GM23338 (cell line): ENCODE results near the gene TBC1D17. TPM values are rescaled to one million over a fixed set of nuclear protein-coding genes. Genes with fewer than 3 reads are reported as not detected.

Source experiments
- ATAC-seq: fragments of 200-7000 bp; cut with Tn5 transposase; 3 replicates; pipeline ENCODE4 v1.9.1; 2020
- DNase-seq: peaks from one replicate; pipeline ENCODE4 v3.0.0-alpha.2; 2015; ENCODE audit warnings: low spot score
- H2AFZ ChIP-seq: fragments of 200-600 bp; sonication (generic); 2 replicates; pipeline ENCODE4 v1.8.0; 2016; ENCODE audit warnings: antibody characterized with exemption, mild to moderate bottlenecking, moderate library complexity
- H3F3A ChIP-seq: fragments of 200-600 bp; sonication (generic); replicated peaks from 2 replicates; pipeline ENCODE4 v1.8.0; 2017; ENCODE audit warnings: antibody characterized with exemption, mixed run types, low read depth
- H3K27ac ChIP-seq: fragments of 200-600 bp; sonication (generic); 2 replicates; pipeline ENCODE4 v1.6.1; 2016; ENCODE audit warnings: low read depth
- H3K27me3 ChIP-seq: fragments of 200-600 bp; sonication (generic); 2 replicates; pipeline ENCODE4 v1.8.0; 2016; ENCODE audit warnings: mild to moderate bottlenecking, mixed run types, moderate library complexity; ENCODE audit not compliant: insufficient read depth
- H3K36me3 ChIP-seq: fragments of 200-600 bp; sonication (generic); 2 replicates; pipeline ENCODE4 v1.8.0; 2016; ENCODE audit warnings: mild to moderate bottlenecking; ENCODE audit not compliant: insufficient read depth
- H3K4me1 ChIP-seq: fragments of 200-600 bp; sonication (generic); 2 replicates; pipeline ENCODE4 v1.8.0; 2016; ENCODE audit warnings: mild to moderate bottlenecking, moderate library complexity; ENCODE audit not compliant: insufficient read depth
- H3K4me2 ChIP-seq: fragments of 200-600 bp; sonication (generic); 2 replicates; pipeline ENCODE4 v1.7.1; 2017; ENCODE audit warnings: mixed run types
- H3K4me3 ChIP-seq: fragments of 200-600 bp; sonication (generic); 2 replicates; pipeline ENCODE4 v1.6.1; 2016; ENCODE audit warnings: mixed run types
- H3K79me2 ChIP-seq: fragments of 200-600 bp; sonication (generic); replicated peaks from 2 replicates; pipeline ENCODE4 v1.8.0; 2017; ENCODE audit warnings: mild to moderate bottlenecking; ENCODE audit not compliant: insufficient read depth
- H3K9me2 ChIP-seq: fragments of 200-600 bp; sonication (generic); 2 replicates; pipeline ENCODE4 v1.8.0; 2017; ENCODE audit not compliant: insufficient read depth
- H4K20me1 ChIP-seq: fragments of 200-600 bp; sonication (generic); replicated peaks from 2 replicates; pipeline ENCODE4 v1.8.0; 2017; ENCODE audit warnings: mild to moderate bottlenecking; ENCODE audit not compliant: insufficient read depth
- H3K27ac Mint-ChIP-seq: 2 replicates; pipeline ENCODE4 v1.8.0; 2020; ENCODE audit warnings: inconsistent platforms, mild to moderate bottlenecking, moderate library complexity, mixed read lengths
- H3K27me3 Mint-ChIP-seq: 3 replicates; pipeline ENCODE4 v1.8.0; 2022; ENCODE audit warnings: low read depth, mild to moderate bottlenecking, moderate library complexity, mixed read lengths, inconsistent platforms; ENCODE audit not compliant: insufficient read depth, poor library complexity
- H3K36me3 Mint-ChIP-seq: 3 replicates; pipeline ENCODE4 v1.8.0; 2021; ENCODE audit warnings: low read depth, mild to moderate bottlenecking, inconsistent platforms, moderate library complexity, mixed read lengths
- H3K4me1 Mint-ChIP-seq: 3 replicates; pipeline ENCODE4 v1.8.0; 2020; ENCODE audit warnings: mild to moderate bottlenecking, inconsistent platforms, mixed read lengths
- H3K4me3 Mint-ChIP-seq: 3 replicates; pipeline ENCODE4 v1.8.0; 2021; ENCODE audit warnings: moderate library complexity, mild to moderate bottlenecking, inconsistent platforms, mixed read lengths
- H3K9me3 Mint-ChIP-seq: 3 replicates; pipeline ENCODE4 v1.8.0; 2020; ENCODE audit warnings: moderate library complexity, mild to moderate bottlenecking, inconsistent platforms, mixed read lengths
- CREB1 ChIP-seq: fragments of 250-450 bp; sonication (Bioruptor Pico); IDR thresholded peaks from 2 replicates; pipeline ENCODE4 v1.5.0; 2020; ENCODE audit warnings: low read depth, mild to moderate bottlenecking, moderate library complexity
- EZH2 ChIP-seq: fragments of 200-600 bp; sonication (generic); IDR thresholded peaks from one replicate; pipeline ENCODE4 v1.8.0; 2017; ENCODE audit warnings: antibody characterized with exemption, mild to moderate bottlenecking, low read depth; ENCODE audit not compliant: unreplicated experiment
- EZH2phosphoT487 ChIP-seq: fragments of 200-600 bp; sonication (generic); IDR thresholded peaks from one replicate; pipeline ENCODE4 v1.8.1; 2018; ENCODE audit warnings: antibody characterized with exemption; ENCODE audit not compliant: unreplicated experiment
- ZNF114 ChIP-seq: fragments of 250-450 bp; sonication (Bioruptor Pico); IDR thresholded peaks from 2 replicates; pipeline ENCODE4 v1.5.0; 2020; ENCODE audit warnings: mild to moderate bottlenecking, moderate library complexity
- ZNF331 ChIP-seq: fragments of 250-450 bp; sonication (Bioruptor Pico); IDR thresholded peaks from 2 replicates; pipeline ENCODE4 v1.5.0; 2020; ENCODE audit warnings: low read depth, mild to moderate bottlenecking, moderate library complexity
- polyA plus RNA-seq: library from polyadenylated mRNA; unstranded; fragments of >200 nt; fragmentation: Nextera tagmentation; extraction: Ambion mirVana; gene quantifications from 2 replicates; pipeline ENCODE4 v1.2.1, GENCODE V29; 2016
- total RNA-seq: library from RNA; depleted of rRNA; stranded (reverse); fragments of >200 nt; shearing (Covaris generic); gene quantifications from 2 replicates; pipeline ENCODE4 v1.2.3, GENCODE V29; 2014
- TF ChIP-seq, protein P1 (sequence below), 2 experiments: fragments of 200-600 bp in 1 of 2; sonication (generic) in 1 of 2; conservative IDR thresholded peaks; 2 replicates each; pipeline versions ENCODE4 v1.5.1 to v1.6.1; 2016 to 2017; ENCODE audit warnings: antibody characterized with exemption in 2 of 2, low read depth in 2 of 2, mild to moderate bottlenecking in 2 of 2, moderate library complexity in 1 of 2
- TF ChIP-seq, protein P2 (sequence below): IDR thresholded peaks from 2 replicates; pipeline ENCODE4 v1.6.1; 2016; ENCODE audit warnings: antibody characterized with exemption

The TBC1D17 gene
- total and polyA plus RNA-seq, 2 experiments from 2014 or later = 19.3 to 43.1 TPM

DNA sequence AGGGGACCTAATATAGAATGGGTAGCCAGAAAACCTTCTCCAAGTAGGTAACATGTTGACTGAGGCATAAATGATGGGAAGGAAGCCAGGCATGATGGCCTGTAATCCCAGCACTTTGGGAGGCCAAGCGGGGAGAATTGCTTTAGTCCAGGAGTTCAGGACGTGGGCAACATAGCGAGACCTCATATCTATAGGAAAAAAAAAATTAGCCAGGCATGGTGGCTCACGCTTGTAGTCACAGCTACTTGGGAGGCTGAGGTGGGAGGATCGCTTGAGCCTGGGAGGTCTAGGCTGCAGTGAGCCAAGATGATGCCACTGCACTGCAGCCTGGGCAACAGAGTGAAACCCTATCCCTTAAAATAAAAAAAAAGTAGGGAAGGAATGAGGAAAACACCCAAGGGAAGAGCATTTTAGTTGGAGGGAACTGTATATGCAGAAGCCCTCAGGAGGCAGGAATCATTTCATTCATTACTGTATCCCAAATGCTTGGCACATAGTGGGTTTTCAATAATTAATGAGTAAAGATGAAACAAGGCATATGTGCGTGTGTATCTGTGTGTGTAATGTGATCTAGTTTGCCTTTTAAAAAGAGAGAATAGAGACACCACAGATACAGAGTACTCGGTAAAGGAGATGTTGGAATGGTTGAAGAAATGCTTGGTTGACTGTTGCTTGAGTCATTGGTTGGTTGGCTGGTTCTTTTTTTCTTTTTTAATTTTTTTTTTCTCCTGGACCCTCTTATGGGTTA lies 54.0 kb downstream of the TBC1D17 start:
- H3K79me2 ChIP-seq = peaks cover 32% of the 10 kb centered on the region
- H3K27me3 Mint-ChIP-seq = peaks cover 23% of the 10 kb centered on the region
- no peak overlapping the region for H3K27ac Mint-ChIP-seq
- H3K27me3 ChIP-seq = no peaks in the 10 kb centered on the region
- no peak overlapping the region for H2AFZ ChIP-seq
- H3K9me2 ChIP-seq = no peaks in the 10 kb centered on the region
- no peak overlapping the region for H3K4me2 ChIP-seq
- H3K9me3 Mint-ChIP-seq = peaks cover 14% of the 10 kb centered on the region
- peaks cover 15% of the 10 kb centered on the region for H4K20me1 ChIP-seq
- H3K4me3 Mint-ChIP-seq = peak overlapping the region; percentile 29
- H3K4me1 Mint-ChIP-seq = peaks cover 20% of the 10 kb centered on the region
- no peaks in the 10 kb centered on the region; the same call in 1 of the 2 replicates for H3F3A ChIP-seq
- DNase-seq (no peak), ATAC-seq (no peak)
- H3K4me1 ChIP-seq = peaks cover 10% of the 10 kb centered on the region
- H3K4me3 ChIP-seq = no peak overlapping the region
- H3K27ac ChIP-seq = no peak overlapping the region
- peaks cover 4% of the 10 kb centered on the region; the same call in 1 of the 2 replicates for H3K36me3 ChIP-seq
- TF ChIP-seq ZNF331 = no peak
- TF ChIP-seq EZH2 = no peak
- H3K36me3 Mint-ChIP-seq = peaks cover 58% of the 10 kb centered on the region

DNA sequence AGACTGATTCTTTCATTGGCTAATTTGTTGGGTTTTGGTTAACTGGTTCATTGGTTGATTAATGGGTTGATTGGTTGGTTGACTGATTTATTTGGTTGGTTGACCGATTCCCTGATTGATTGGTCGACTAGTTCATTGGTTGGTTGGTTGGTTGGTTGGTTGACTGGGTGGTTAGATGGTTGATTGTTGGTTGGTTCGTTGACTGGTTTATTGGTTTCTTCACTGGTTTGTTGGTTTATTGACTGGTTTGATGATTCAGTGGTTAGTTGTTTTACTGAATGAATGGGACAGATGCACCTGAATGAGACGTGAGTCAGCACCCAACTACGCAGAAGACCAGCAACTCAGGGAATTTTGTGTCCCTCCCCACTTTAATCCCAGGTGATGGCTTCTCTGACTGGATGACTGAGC lies 54.5 kb downstream of the TBC1D17 start:
- Histone ChIP-seq H3K27ac (no peak overlapping the region), H3F3A (no peaks in the 10 kb centered on the region; the same call in 1 of the 2 replicates), H3K36me3 (peaks cover 4% of the 10 kb centered on the region; the same call in 1 of the 2 replicates), H4K20me1 (peaks cover 9% of the 10 kb centered on the region), H3K27me3 (no peaks in the 10 kb centered on the region), H3K4me1 (peaks cover 10% of the 10 kb centered on the region), H2AFZ (no peak overlapping the region), H3K9me2 (no peaks in the 10 kb centered on the region), H3K4me3 (no peak overlapping the region), H3K79me2 (peaks cover 26% of the 10 kb centered on the region), H3K4me2 (no peak overlapping the region)
- H3K4me3 Mint-ChIP-seq = peak overlapping the region; percentile 14; the same call in 2 of the 3 replicates
- TF ChIP-seq, protein P1, sequence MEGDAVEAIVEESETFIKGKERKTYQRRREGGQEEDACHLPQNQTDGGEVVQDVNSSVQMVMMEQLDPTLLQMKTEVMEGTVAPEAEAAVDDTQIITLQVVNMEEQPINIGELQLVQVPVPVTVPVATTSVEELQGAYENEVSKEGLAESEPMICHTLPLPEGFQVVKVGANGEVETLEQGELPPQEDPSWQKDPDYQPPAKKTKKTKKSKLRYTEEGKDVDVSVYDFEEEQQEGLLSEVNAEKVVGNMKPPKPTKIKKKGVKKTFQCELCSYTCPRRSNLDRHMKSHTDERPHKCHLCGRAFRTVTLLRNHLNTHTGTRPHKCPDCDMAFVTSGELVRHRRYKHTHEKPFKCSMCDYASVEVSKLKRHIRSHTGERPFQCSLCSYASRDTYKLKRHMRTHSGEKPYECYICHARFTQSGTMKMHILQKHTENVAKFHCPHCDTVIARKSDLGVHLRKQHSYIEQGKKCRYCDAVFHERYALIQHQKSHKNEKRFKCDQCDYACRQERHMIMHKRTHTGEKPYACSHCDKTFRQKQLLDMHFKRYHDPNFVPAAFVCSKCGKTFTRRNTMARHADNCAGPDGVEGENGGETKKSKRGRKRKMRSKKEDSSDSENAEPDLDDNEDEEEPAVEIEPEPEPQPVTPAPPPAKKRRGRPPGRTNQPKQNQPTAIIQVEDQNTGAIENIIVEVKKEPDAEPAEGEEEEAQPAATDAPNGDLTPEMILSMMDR (conservative IDR thresholded peaks at IDR 0.05; ENCODE audit: low read depth in 2 of 2) = no peak
- TF ChIP-seq, protein P2, sequence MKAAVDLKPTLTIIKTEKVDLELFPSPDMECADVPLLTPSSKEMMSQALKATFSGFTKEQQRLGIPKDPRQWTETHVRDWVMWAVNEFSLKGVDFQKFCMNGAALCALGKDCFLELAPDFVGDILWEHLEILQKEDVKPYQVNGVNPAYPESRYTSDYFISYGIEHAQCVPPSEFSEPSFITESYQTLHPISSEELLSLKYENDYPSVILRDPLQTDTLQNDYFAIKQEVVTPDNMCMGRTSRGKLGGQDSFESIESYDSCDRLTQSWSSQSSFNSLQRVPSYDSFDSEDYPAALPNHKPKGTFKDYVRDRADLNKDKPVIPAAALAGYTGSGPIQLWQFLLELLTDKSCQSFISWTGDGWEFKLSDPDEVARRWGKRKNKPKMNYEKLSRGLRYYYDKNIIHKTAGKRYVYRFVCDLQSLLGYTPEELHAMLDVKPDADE = no peak
- no peak for TF ChIP-seq ZNF331
- no peak for TF ChIP-seq EZH2phosphoT487
- no peak for TF ChIP-seq CREB1
- peaks cover 25% of the 10 kb centered on the region for H3K27me3 Mint-ChIP-seq
- H3K4me1 Mint-ChIP-seq = peaks cover 20% of the 10 kb centered on the region
- peaks cover 52% of the 10 kb centered on the region for H3K36me3 Mint-ChIP-seq
- no peak overlapping the region for H3K27ac Mint-ChIP-seq
- H3K9me3 Mint-ChIP-seq = peaks cover 14% of the 10 kb centered on the region
- ATAC-seq (no peak), DNase-seq (no peak)

DNA sequence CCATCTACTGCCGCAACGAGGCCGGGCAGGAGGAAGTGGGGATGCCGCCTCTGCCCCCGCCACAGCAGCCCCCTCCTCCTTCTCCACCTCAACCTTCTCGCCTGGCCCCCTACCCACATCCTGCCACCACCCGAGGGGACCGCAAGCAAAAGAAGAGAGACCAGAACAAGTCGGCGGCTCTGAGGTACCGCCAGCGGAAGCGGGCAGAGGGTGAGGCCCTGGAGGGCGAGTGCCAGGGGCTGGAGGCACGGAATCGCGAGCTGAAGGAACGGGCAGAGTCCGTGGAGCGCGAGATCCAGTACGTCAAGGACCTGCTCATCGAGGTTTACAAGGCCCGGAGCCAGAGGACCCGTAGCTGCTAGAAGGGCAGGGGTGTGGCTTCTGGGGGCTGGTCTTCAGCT lies 55.2 kb downstream of the TBC1D17 start:
- Mint-ChIP-seq H3K27me3 (peaks cover 21% of the 10 kb centered on the region), H3K4me3 (no peak overlapping the region), H3K36me3 (peaks cover 45% of the 10 kb centered on the region), H3K4me1 (peaks cover 13% of the 10 kb centered on the region), H3K9me3 (peaks cover 14% of the 10 kb centered on the region), H3K27ac (no peak overlapping the region)
- peaks cover 19% of the 10 kb centered on the region for H3K79me2 ChIP-seq
- H3K27me3 ChIP-seq = no peaks in the 10 kb centered on the region
- H3F3A ChIP-seq = no peaks in the 10 kb centered on the region; the same call in 1 of the 2 replicates
- peaks cover 2% of the 10 kb centered on the region; the same call in 1 of the 2 replicates for H4K20me1 ChIP-seq
- no peak overlapping the region for H3K27ac ChIP-seq
- no peak overlapping the region for H3K4me3 ChIP-seq
- ATAC-seq (no peak), DNase-seq (no peak)
- no peak overlapping the region for H2AFZ ChIP-seq
- H3K9me2 ChIP-seq = no peaks in the 10 kb centered on the region
- no peak overlapping the region for H3K4me2 ChIP-seq
- peaks cover 8% of the 10 kb centered on the region for H3K4me1 ChIP-seq
- no peaks in the 10 kb centered on the region for H3K36me3 ChIP-seq
- no peak for TF ChIP-seq ZNF114 (CRISPR knock-in tag)
- TF ChIP-seq, protein P1 (conservative IDR thresholded peaks at IDR 0.05; ENCODE audit: low read depth in 2 of 2) = no peak
